Activated naive CD8-positive, alpha-beta T cell (primary cell): Measurements from ENCODE around the gene CDK5R2.
A peak's percentile ranks its signal among the peaks of the same experiment; 100 is the strongest.

Experiments used
- H3K27ac Mint-ChIP-seq: one replicate; pipeline ENCODE4 v1.8.0; 2021; ENCODE audit warnings: mixed read lengths
- H3K27me3 Mint-ChIP-seq: one replicate; pipeline ENCODE4 v1.8.0; 2021; ENCODE audit warnings: mixed read lengths
- H3K36me3 Mint-ChIP-seq: one replicate; pipeline ENCODE4 v1.8.0; 2021; ENCODE audit warnings: mixed read lengths
- H3K4me1 Mint-ChIP-seq: one replicate; pipeline ENCODE4 v1.8.0; 2021; ENCODE audit warnings: low read depth, mixed read lengths
- H3K4me3 Mint-ChIP-seq: one replicate; pipeline ENCODE4 v1.8.0; 2021; ENCODE audit warnings: mild to moderate bottlenecking, mixed read lengths
- H3K9me3 Mint-ChIP-seq: one replicate; pipeline ENCODE4 v1.8.0; 2021; ENCODE audit warnings: low read depth, mixed read lengths

The CDK5R2 gene

GRCh38 chr2:218980735-218981389 is 21.4 kb downstream of the CDK5R2 start:
- peak overlapping the region; percentile 88 for H3K4me3 Mint-ChIP-seq
- H3K9me3 Mint-ChIP-seq = no peaks in the 10 kb centered on the region
- peaks cover 37% of the 10 kb centered on the region for H3K4me1 Mint-ChIP-seq
- no peak overlapping the region for H3K27ac Mint-ChIP-seq
- no peaks in the 10 kb centered on the region for H3K36me3 Mint-ChIP-seq
- H3K27me3 Mint-ChIP-seq = peaks cover 38% of the 10 kb centered on the region

GRCh38 chr2:218981390-218981880 is 22.0 kb downstream of the CDK5R2 start:
- H3K27me3 Mint-ChIP-seq = peaks cover 39% of the 10 kb centered on the region
- H3K36me3 Mint-ChIP-seq = no peaks in the 10 kb centered on the region
- no peak overlapping the region for H3K27ac Mint-ChIP-seq
- H3K4me1 Mint-ChIP-seq = peaks cover 38% of the 10 kb centered on the region
- no peaks in the 10 kb centered on the region for H3K9me3 Mint-ChIP-seq
- peak overlapping the region; percentile 88 for H3K4me3 Mint-ChIP-seq

DNA sequence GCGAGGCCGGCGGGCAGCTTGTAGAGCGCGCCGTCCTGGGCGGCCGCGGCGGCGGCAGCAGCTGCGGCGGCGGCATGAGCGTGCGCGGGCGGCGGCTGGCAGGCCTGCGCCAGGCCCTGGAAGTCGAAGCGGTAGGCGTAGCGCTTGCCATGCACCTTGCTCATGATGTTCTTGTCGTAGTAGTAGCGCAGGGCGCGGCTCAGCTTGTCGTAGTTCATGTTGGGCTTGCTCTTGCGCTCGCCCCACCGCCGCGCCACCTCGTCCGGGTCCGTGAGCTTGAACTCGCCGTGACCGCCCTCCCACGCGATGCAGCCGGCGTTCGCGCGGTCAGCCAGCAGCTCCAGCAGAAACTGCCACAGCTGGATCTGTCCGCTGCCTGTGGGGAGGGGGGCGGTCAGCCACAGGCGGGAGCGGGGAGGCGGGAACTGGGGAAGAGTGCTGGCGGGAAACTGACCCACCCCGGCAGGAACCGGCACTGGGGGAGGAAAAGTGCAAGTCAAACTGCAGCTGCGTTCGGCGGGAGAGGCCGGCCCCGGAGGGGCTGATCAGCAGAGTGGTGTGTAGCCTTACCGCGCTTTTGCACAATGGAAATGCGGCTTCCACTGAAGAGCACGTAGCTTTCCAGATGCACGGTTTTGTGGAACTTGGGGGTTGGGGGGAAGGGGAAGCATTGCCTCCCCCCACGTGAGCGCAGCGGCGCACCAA is 22.6 kb downstream of the CDK5R2 start:
- no peaks in the 10 kb centered on the region for H3K36me3 Mint-ChIP-seq
- no peak overlapping the region for H3K27ac Mint-ChIP-seq
- peaks cover 39% of the 10 kb centered on the region for H3K27me3 Mint-ChIP-seq
- peaks cover 38% of the 10 kb centered on the region for H3K4me1 Mint-ChIP-seq
- peak overlapping the region; percentile 54 for H3K4me3 Mint-ChIP-seq
- no peaks in the 10 kb centered on the region for H3K9me3 Mint-ChIP-seq

GRCh38 chr2:218982586-218983262 is 23.3 kb downstream of the CDK5R2 start:
- H3K4me1 Mint-ChIP-seq = peaks cover 38% of the 10 kb centered on the region
- H3K36me3 Mint-ChIP-seq = no peaks in the 10 kb centered on the region
- peak overlapping the region; percentile 54 for H3K4me3 Mint-ChIP-seq
- H3K27me3 Mint-ChIP-seq = peaks cover 38% of the 10 kb centered on the region
- no peaks in the 10 kb centered on the region for H3K9me3 Mint-ChIP-seq
- no peak overlapping the region for H3K27ac Mint-ChIP-seq

DNA sequence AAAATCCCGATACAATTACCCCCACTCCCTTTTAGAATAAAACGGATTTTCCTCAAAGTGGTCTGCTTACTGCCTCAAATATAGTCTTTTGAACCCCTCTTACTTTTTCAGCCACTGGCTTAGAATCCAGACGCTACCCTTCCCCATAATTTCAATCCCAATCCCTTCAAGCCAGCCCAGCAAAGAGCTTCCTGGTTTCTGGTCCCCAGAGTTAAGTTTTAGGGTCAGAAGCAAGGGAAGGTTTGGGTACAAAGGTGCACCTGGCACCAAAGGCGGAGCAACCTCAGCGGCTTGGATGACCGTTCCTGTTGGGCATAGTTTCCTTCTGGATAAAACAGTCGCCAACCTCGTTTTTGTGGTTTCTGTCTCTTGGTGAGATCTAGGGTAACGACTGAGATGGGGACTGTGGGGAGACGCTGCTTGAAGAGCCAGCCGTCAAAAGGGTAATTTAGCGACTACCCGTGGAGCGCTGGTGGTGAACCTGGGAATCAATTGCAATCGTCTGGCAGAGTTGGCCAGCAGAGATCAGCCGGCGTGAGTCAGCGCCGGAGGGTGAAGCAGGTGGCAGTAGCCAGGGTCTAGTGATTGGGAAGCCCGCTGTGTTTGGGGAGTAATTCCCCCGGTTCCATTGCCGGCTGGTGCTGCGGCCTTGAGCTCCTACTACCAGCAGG is 23.9 kb downstream of the CDK5R2 start:
- Mint-ChIP-seq H3K27ac (no peak overlapping the region), H3K27me3 (peaks cover 36% of the 10 kb centered on the region), H3K9me3 (no peaks in the 10 kb centered on the region), H3K36me3 (no peaks in the 10 kb centered on the region), H3K4me1 (peaks cover 38% of the 10 kb centered on the region), H3K4me3 (peak overlapping the region; percentile 46)

GRCh38 chr2:218983934-218984238 is 24.4 kb downstream of the CDK5R2 start:
- Mint-ChIP-seq H3K4me3 (no peak overlapping the region), H3K4me1 (peaks cover 38% of the 10 kb centered on the region), H3K27me3 (peaks cover 36% of the 10 kb centered on the region), H3K27ac (no peak overlapping the region), H3K9me3 (no peaks in the 10 kb centered on the region), H3K36me3 (no peaks in the 10 kb centered on the region)

DNA sequence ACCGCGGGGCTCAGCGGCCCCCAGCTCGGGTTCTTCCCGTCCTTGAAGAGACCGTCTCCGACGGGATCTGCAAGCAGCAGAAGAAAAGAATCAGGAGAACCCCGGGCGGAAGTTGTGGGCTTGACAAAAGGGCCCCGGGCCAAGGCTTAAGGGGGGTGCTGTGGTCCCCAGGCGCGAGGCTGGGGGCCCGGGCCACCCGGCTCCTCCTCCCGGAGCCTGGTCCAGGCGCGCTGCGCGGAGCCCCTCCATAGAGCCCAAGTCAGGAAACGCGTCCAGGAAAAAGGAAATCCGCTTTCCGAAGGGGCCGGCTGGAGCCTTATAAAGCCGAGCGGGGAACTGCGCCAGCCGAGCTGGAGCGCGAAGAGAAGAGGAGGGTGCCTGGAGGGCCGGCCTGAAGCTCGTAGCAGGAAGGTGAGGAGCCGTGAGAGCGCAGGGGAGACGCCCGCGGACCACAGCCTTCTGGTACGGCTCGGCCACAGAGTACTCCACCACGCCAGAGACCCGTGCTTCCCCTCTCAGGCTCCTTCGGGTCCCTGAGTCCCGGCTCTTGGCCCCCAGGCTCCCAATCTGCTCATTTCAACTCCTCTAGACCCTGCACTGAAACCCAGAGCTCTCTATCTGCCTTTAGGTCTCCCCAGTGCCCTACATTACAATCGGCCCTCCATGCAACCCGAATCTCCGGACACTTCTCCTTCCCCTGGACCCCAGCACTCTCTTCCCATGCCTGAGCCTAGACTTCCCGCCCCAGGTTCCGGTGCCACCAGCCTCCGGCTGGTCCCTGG is 25.0 kb downstream of the CDK5R2 start:
- Mint-ChIP-seq H3K9me3 (no peaks in the 10 kb centered on the region), H3K27me3 (peaks cover 38% of the 10 kb centered on the region), H3K27ac (no peak overlapping the region), H3K4me1 (peaks cover 38% of the 10 kb centered on the region), H3K36me3 (no peaks in the 10 kb centered on the region), H3K4me3 (peak overlapping the region; percentile 73)

GRCh38 chr2:218985021-218985324 is 25.5 kb downstream of the CDK5R2 start, which contains the start of gene FEV:
Gene FEV, minus strand, starts transcription at chr2:218985184. Its CDS starts 109 bp downstream, at chr2:218985075.
- H3K4me3 Mint-ChIP-seq = peak within 1 kb of the TSS; percentile 73
- H3K27ac Mint-ChIP-seq = no peak within 1 kb of the TSS

GRCh38 chr2:218985325-218986091 is 26.0 kb downstream of the CDK5R2 start:
- no peaks in the 10 kb centered on the region for H3K9me3 Mint-ChIP-seq
- H3K27ac Mint-ChIP-seq = no peak overlapping the region
- H3K27me3 Mint-ChIP-seq = peaks cover 42% of the 10 kb centered on the region
- peaks cover 31% of the 10 kb centered on the region for H3K4me1 Mint-ChIP-seq
- no peak overlapping the region for H3K4me3 Mint-ChIP-seq
- no peaks in the 10 kb centered on the region for H3K36me3 Mint-ChIP-seq

More at GRCh38 chr2:218985021-218985324, 25.5 kb downstream of the CDK5R2 start, which contains the start of gene FEV:
- Mint-ChIP-seq H3K27me3 (peaks cover 39% of the 10 kb centered on the region), H3K36me3 (no peaks in the 10 kb centered on the region), H3K9me3 (no peaks in the 10 kb centered on the region), H3K4me1 (peaks cover 34% of the 10 kb centered on the region)

DNA sequence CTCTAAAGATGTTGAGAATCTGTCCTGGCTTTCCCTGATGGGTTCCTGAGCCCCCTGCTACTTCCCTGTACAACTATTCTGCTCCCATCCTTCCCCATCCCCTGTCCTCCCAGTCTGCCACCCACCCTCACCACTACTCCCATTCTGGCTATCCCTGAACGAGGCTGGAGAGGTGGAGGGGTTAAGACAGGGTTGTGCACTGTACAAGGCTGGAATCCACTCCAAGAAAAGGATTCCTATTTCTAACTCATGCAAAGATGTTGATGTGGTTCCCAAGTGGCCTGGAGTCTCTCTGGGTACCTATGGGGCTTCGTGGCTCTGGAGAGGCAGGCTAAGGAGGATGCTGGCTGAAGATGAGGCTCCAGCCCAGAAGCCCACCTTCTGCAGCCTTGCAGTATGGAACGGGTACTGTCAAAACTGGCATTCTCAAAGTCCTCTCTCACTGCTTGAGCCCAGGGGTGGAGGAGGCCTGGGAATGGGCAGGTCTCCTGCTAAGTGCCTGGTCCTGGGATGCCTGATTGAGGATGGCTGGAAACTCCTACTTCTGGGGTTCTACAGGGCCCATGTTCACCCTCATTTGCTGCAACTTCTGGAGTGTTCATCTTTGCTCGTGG is 26.8 kb downstream of the CDK5R2 start:
- peaks cover 42% of the 10 kb centered on the region for H3K27me3 Mint-ChIP-seq
- no peaks in the 10 kb centered on the region for H3K36me3 Mint-ChIP-seq
- H3K27ac Mint-ChIP-seq = no peak overlapping the region
- H3K9me3 Mint-ChIP-seq = no peaks in the 10 kb centered on the region
- H3K4me3 Mint-ChIP-seq = no peak overlapping the region
- H3K4me1 Mint-ChIP-seq = peaks cover 26% of the 10 kb centered on the region

- Mint-ChIP-seq H3K4me1 (peaks cover 15% of the 10 kb centered on the region), H3K36me3 (no peaks in the 10 kb centered on the region), H3K4me3 (no peak overlapping the region), H3K27me3 (peaks cover 41% of the 10 kb centered on the region), H3K9me3 (no peaks in the 10 kb centered on the region), H3K27ac (no peak overlapping the region)
Measured at GRCh38 chr2:218988164-218988563, 28.7 kb downstream of the CDK5R2 start.

GRCh38 chr2:218988650-218989049 is 29.2 kb downstream of the CDK5R2 start:
- H3K4me1 Mint-ChIP-seq = peaks cover 10% of the 10 kb centered on the region
- H3K36me3 Mint-ChIP-seq = no peaks in the 10 kb centered on the region
- no peak overlapping the region for H3K4me3 Mint-ChIP-seq
- H3K9me3 Mint-ChIP-seq = no peaks in the 10 kb centered on the region
- H3K27me3 Mint-ChIP-seq = peaks cover 37% of the 10 kb centered on the region
- H3K27ac Mint-ChIP-seq = no peak overlapping the region

GRCh38 chr2:218990052-218990451 is 30.6 kb downstream of the CDK5R2 start:
- Mint-ChIP-seq H3K36me3 (no peaks in the 10 kb centered on the region), H3K9me3 (no peaks in the 10 kb centered on the region), H3K27me3 (peaks cover 38% of the 10 kb centered on the region), H3K4me3 (no peak overlapping the region), H3K4me1 (peaks cover 8% of the 10 kb centered on the region), H3K27ac (no peak overlapping the region)
